ENCODE data around the gene BCAS1. TPM values are rescaled to one million over a fixed set of nuclear protein-coding genes. Genes with fewer than 3 reads are reported as not detected.

The BCAS1 gene
- total RNA-seq, 1 donor from 2014 or later: 0.04 TPM

- DNase-seq (ENCODE audit: low read depth): no peak
- Histone ChIP-seq H3K27me3 (ENCODE audit: control insufficient read depth, insufficient read depth, low read length) (no peaks in the 10 kb centered on the region), H3K4me3 (ENCODE audit: low read depth, low read length) (no peak overlapping the region), H3K36me3 (ENCODE audit: control insufficient read depth, insufficient read depth, low read length) (no peaks in the 10 kb centered on the region)
- no peak for TF ChIP-seq CTCF (IDR thresholded peaks at IDR 0.05; ENCODE audit: insufficient read depth, low read length, poor library complexity, severe bottlenecking)
Measured at GRCh38 chr20:53999077-53999476, 71.3 kb downstream of the BCAS1 start.

GRCh38 chr20:53996584-53997486 lies 73.6 kb downstream of the BCAS1 start:
- no peak for TF ChIP-seq CTCF (IDR thresholded peaks at IDR 0.05; ENCODE audit: insufficient read depth, low read length, poor library complexity, severe bottlenecking)
- no peak overlapping the region for H3K4me3 ChIP-seq (ENCODE audit: low read depth, low read length)
- no peaks in the 10 kb centered on the region for H3K36me3 ChIP-seq (ENCODE audit: control insufficient read depth, insufficient read depth, low read length)
- no peak for DNase-seq (ENCODE audit: low read depth)
- H3K27me3 ChIP-seq (ENCODE audit: control insufficient read depth, insufficient read depth, low read length): no peaks in the 10 kb centered on the region

GRCh38 chr20:53995949-53996348 lies 74.4 kb downstream of the BCAS1 start:
- TF ChIP-seq CTCF (IDR thresholded peaks at IDR 0.05; ENCODE audit: insufficient read depth, low read length, poor library complexity, severe bottlenecking): no peak
- no peaks in the 10 kb centered on the region for H3K36me3 ChIP-seq (ENCODE audit: control insufficient read depth, insufficient read depth, low read length)
- no peaks in the 10 kb centered on the region for H3K27me3 ChIP-seq (ENCODE audit: control insufficient read depth, insufficient read depth, low read length)
- DNase-seq (ENCODE audit: low read depth): no peak
- H3K4me3 ChIP-seq (ENCODE audit: low read depth, low read length): no peak overlapping the region

- H3K36me3 ChIP-seq (ENCODE audit: control insufficient read depth, insufficient read depth, low read length): no peaks in the 10 kb centered on the region
- DNase-seq (ENCODE audit: low read depth): no peak
- no peak for TF ChIP-seq CTCF (IDR thresholded peaks at IDR 0.05; ENCODE audit: insufficient read depth, low read length, poor library complexity, severe bottlenecking)
- no peaks in the 10 kb centered on the region for H3K27me3 ChIP-seq (ENCODE audit: control insufficient read depth, insufficient read depth, low read length)
- no peak overlapping the region for H3K4me3 ChIP-seq (ENCODE audit: low read depth, low read length)
Measured at GRCh38 chr20:53994088-53994487, 76.3 kb downstream of the BCAS1 start.

- H3K4me3 ChIP-seq (ENCODE audit: low read depth, low read length): no peak overlapping the region
- DNase-seq (ENCODE audit: low read depth): no peak
- H3K36me3 ChIP-seq (ENCODE audit: control insufficient read depth, insufficient read depth, low read length): no peaks in the 10 kb centered on the region
- H3K27me3 ChIP-seq (ENCODE audit: control insufficient read depth, insufficient read depth, low read length): no peaks in the 10 kb centered on the region
- no peak for TF ChIP-seq CTCF (IDR thresholded peaks at IDR 0.05; ENCODE audit: insufficient read depth, low read length, poor library complexity, severe bottlenecking)
Measured at GRCh38 chr20:53993310-53993709, 77.1 kb downstream of the BCAS1 start.

All from kidney epithelial cell (primary cell).